GM23338 (cell line): Measurements from ENCODE around the gene TET2.

Source experiments
- CREB1 ChIP-seq: fragments of 250-450 bp; sonication (Bioruptor Pico); IDR thresholded peaks from 2 replicates; pipeline ENCODE4 v1.5.0; 2020; ENCODE audit warnings: low read depth, mild to moderate bottlenecking, moderate library complexity
- ETS1 ChIP-seq: IDR thresholded peaks from 2 replicates; pipeline ENCODE4 v1.6.1; 2016; ENCODE audit warnings: antibody characterized with exemption
- EZH2 ChIP-seq: fragments of 200-600 bp; sonication (generic); IDR thresholded peaks from one replicate; pipeline ENCODE4 v1.8.0; 2017; ENCODE audit warnings: antibody characterized with exemption, mild to moderate bottlenecking, low read depth; ENCODE audit not compliant: unreplicated experiment
- EZH2phosphoT487 ChIP-seq: fragments of 200-600 bp; sonication (generic); IDR thresholded peaks from one replicate; pipeline ENCODE4 v1.8.1; 2018; ENCODE audit warnings: antibody characterized with exemption; ENCODE audit not compliant: unreplicated experiment
- JUNB ChIP-seq: IDR thresholded peaks from one replicate; pipeline ENCODE4 v1.6.1; 2016; ENCODE audit warnings: antibody characterized with exemption; ENCODE audit not compliant: unreplicated experiment
- POLR2AphosphoS5 ChIP-seq: IDR thresholded peaks from 2 replicates; pipeline ENCODE4 v1.6.1; 2016; ENCODE audit warnings: antibody characterized with exemption, low read depth
- REST ChIP-seq: IDR thresholded peaks from one replicate; pipeline ENCODE4 v1.6.1; 2018; ENCODE audit warnings: antibody characterized with exemption; ENCODE audit not compliant: unreplicated experiment
- TF ChIP-seq, protein P1 (sequence below), 2 experiments: fragments of 200-600 bp in 1 of 2; sonication (generic) in 1 of 2; conservative IDR thresholded peaks; 2 replicates each; pipeline versions ENCODE4 v1.5.1 to v1.6.1; 2016 to 2017; ENCODE audit warnings: antibody characterized with exemption in 2 of 2, low read depth in 2 of 2, mild to moderate bottlenecking in 2 of 2, moderate library complexity in 1 of 2

- TF ChIP-seq ETS1 (no peak), EZH2phosphoT487 (no peak), EZH2 (no peak), REST (no peak), POLR2AphosphoS5 (no peak), JUNB (no peak), CREB1 (CRISPR knock-in tag) (no peak)
- TF ChIP-seq, protein P1, sequence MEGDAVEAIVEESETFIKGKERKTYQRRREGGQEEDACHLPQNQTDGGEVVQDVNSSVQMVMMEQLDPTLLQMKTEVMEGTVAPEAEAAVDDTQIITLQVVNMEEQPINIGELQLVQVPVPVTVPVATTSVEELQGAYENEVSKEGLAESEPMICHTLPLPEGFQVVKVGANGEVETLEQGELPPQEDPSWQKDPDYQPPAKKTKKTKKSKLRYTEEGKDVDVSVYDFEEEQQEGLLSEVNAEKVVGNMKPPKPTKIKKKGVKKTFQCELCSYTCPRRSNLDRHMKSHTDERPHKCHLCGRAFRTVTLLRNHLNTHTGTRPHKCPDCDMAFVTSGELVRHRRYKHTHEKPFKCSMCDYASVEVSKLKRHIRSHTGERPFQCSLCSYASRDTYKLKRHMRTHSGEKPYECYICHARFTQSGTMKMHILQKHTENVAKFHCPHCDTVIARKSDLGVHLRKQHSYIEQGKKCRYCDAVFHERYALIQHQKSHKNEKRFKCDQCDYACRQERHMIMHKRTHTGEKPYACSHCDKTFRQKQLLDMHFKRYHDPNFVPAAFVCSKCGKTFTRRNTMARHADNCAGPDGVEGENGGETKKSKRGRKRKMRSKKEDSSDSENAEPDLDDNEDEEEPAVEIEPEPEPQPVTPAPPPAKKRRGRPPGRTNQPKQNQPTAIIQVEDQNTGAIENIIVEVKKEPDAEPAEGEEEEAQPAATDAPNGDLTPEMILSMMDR (conservative IDR thresholded peaks at IDR 0.05; ENCODE audit: low read depth in 2 of 2): no peak
Measured at GRCh38 chr4:105108971-105109370, 37.7 kb upstream of the TET2 start.
